ENCODE data around the gene IQCF6.
"Not testable (repeated sequence)": the region's sequence is repeated elsewhere in the genome, so short reads cannot be mapped to it uniquely, and the experiment has no call there.

The IQCF6 gene

DNA sequence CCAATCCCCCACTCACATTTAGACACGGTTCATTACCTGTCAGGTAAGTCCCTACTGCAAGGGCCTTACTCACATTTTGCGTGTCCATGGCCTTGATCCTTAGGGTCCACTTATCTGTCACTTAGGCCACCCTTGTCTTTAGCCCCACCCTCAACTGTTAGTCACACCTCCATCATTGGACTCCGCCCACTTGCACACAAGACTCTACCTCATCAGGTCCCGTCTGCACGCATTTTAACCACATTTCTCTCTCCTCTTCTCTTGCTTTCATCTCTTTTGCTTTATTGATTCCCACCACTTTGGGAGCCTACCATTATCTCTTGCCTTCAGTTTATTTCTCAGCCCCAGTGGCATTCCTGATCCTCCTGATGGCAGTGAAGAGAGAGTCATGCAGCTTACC lies at the start of gene IQCF6:
IQCF6 (minus strand) TSS at position 101 of the 400 bp plus-strand sequence; CDS start at position 88, 13 bp downstream.
- DNase-seq (ENCODE audit: low spot score) = no peak

DNA sequence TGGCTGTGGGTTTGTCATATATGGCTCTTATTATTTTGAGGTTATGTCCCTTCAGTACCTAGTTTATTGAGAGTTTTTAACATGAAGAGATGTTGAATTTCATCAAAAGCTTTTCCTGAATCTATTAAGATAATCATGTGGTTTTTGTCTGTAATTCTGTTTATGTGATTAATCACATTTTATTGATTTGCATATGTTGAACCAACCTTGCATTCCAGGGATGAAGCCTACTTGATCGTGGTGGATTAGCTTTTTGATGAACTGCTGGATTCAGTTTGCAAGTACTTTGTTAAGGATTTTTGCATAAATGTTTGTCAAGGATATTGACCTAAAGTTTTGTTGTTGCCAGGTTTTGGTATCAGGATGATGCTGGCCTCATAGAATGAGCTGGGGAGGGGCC lies 49.3 kb upstream of the IQCF6 start:
- no peak for DNase-seq (ENCODE audit: low spot score)

DNA sequence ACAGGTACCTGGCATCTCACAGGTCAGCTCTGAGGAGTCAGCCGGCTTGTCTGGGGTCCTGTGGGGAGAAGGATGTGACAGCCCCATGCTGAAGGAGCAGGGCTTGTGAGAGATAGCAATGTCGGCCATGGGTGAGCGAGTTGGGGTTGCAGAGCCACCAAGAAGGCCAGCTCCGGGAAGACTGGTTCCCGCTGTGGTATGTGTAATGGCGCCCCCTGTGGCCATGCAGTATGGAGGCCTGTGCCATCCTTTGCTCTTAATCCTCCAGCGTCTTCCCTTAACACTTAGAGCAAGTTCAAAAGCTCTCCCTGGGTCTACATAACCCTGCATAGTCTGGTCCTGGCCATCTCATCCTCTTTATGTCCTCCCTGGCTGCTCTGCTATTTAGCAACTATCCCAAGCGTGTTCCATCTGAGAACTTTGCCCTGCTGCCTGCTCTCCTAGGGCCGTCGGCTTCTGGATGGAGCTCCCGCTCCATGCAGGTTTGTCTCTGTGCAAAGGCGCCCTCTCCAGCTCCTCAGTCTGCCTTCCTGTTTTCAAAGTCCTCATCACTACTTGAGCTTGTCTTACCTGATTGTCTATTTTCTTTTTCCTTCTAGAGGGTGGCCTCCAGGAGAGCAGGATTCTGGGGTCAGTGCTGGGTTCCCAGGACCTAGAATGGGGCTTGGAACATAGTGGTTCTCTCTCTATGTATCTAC lies 40.8 kb upstream of the IQCF6 start:
- DNase-seq (ENCODE audit: low spot score) = peak; percentile 36

DNA sequence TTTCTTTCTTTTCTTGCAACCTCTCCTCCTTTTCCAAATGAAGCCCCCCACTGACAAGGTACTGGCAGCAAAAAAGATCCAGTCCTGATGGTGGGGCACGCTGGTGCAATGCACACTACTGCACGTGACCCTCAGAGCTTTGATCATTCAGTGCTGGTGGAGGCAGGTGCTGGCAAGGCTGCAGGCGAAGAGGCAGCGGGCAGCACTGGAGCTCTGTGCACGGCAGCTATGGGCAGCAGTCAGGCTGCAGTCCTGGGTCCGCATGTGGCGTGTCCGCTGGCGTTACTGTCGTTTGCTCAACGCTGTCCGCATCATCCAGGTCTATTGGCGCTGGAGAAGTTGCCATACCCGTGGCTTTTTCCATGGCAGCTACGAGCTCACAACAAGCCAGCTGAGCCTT lies 40.1 kb upstream of the IQCF6 start:
- no peak for DNase-seq (ENCODE audit: low spot score)

DNA sequence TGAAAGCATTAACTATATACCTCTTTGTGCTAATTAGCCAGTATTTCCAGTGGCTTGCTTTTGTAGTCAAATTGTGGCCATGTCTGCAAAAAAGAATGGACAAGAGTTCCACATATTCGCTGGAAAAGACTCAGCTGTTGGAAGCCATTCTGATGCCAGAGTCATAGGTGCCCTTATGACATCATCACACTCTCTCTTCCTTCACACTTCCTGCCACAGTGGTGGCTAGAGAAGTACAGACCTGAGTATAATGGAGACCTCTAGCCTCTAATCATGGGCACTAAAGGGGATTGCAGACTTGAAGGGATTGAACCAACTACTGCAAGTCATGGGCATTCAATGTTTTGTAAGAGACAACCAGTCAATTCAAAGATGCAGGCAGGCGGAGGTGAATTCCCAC lies 38.3 kb upstream of the IQCF6 start:
- DNase-seq (ENCODE audit: low spot score) = no peak

DNA sequence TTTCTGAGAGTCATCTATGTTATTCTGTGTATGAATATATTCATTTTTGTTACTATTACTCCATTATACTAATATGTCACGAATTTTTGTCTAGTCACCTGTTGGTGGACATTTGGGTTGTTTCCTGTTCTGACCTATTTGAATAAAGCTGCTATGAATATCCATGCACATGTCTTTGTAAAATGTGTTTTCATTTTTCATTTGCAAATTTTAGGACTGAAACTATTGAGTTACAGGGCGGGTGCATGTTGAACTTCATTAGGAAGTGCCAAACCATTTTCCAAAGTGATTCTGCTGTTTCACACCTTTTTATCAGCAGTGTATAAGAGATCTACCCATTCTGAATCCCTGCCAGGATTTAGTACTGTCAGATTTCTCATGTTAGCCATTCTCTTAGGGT lies 37.7 kb upstream of the IQCF6 start:
- no peak for DNase-seq (ENCODE audit: low spot score)

DNA sequence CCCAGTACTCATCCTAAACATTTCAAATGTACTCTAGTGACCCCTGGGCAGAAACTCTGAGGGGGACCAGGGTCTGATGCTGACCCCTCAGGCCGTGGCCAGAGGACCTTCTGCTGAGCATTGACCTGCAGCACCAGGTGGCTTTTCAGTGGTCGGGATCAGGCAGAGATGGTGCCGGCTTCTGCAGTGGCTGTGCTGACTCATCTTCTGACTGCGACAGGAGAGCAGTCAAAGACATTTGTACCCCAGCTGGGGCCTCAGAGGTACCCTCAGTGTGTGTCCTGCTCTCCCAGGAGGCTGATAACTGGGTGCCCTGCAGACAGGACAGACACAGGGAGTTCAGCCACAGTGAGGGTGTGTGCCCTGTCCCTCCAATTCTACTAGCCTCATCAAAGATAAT lies 36.6 kb upstream of the IQCF6 start:
- no peak for DNase-seq (ENCODE audit: low spot score)

DNA sequence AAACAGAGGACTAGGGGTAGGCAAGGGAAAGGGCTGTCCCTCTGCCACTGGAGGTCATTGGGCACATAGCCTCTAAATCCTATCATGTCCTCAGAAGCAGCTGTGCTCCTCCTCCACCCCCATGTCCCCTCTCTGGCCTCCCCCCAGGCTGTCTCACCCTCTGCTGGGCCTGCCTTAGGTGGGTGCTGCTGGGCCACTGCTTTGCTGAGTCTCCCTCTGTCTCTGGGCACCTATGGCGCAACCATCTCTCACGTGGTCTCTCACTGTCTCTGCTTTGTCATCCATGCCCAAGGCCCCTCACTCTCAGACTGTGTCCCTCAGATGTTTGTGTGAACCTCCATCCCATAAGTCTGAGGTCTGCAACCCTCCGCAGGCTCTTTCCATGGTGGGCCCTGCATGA lies 35.0 kb upstream of the IQCF6 start:
- DNase-seq (ENCODE audit: low spot score) = no peak

DNA sequence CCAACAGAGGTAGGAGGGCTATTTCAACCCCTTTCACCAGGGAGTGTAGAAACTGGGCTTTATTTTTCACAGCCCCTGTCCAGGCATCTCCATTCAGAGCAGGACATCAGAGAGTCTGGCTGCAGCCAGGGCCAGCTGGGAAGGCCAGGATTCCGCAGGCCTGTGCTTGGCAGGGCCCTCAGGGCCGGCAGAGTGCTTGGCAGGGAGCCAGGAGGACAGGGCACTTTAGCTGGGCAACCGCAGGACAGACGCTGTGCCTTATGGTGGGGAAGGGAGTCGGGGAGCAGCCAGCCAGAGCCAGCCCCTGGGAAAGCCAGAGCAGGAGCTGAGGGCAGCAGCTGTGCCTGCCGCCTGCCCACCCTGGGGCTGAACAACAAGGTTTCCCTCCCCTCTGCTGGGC lies 34.5 kb upstream of the IQCF6 start:
- DNase-seq (ENCODE audit: low spot score) = no peak

DNA sequence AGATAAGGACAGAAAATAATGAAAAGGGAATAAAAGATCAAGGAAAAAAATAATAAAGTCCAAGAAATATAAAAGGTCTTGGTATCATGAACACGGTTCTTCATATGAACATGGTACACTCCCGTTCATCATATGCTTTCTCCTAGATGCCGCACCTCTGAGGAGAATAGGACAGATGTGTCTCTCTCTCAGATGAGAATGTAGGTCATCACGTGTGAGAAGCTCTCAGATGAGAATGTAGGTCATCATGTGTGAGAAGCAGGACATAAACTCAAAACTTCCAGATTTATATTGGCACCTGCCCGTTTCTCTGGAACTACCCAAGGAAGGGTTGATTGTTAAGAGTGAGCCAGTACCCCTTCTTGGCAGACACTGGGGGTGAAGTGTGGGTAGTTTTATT lies 29.9 kb upstream of the IQCF6 start:
- DNase-seq (ENCODE audit: low spot score) = no peak

DNA sequence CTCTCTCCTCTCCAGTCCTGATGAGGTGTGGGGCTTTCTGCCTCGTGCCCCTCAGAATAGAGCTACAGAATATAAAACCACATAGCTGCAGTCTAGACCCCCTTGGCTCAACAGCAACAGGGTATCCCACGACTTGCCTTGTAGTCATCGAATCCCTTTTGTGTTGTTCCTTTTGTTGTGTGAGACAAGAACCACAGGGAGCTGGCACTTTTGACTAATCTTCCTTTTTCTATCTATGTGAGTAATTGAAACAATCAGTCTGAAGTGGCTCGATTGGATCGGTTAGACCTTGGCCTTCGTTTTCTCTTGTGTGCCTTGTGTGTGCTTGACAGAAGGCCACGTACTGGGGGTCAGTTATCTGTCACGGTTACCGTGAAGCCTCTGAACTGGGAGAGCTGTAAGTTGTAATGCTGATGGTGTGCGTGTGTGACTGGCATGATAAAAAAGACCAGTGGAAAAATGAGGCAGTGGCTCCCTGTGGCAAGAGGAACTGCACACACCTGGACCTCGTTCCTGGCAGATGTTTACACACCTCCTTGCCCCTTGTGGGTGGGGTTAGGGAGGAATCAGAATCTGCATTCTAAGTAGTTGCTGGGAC lies 23.2 kb upstream of the IQCF6 start:
- no peak for DNase-seq (ENCODE audit: low spot score)

DNA sequence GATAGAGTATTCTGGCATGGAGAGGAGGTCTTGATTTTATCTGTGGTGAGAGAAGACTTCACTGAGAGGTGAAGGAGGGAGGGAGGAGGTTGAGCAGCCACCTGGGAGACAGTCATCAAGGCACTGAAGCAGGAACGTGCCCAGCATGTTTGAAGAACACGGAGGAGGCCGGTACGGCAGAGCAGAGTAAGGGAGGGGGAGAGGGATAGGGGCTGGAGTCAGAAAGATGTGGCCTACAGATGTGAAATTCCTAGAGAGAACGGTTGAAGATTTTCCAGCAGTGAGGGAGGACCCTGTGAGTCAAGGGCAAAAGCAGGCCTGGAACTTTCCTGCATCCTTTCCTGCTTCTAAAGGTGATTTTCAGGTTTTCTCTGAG lies 21.7 kb upstream of the IQCF6 start:
- no peak for DNase-seq (ENCODE audit: low spot score)

DNA sequence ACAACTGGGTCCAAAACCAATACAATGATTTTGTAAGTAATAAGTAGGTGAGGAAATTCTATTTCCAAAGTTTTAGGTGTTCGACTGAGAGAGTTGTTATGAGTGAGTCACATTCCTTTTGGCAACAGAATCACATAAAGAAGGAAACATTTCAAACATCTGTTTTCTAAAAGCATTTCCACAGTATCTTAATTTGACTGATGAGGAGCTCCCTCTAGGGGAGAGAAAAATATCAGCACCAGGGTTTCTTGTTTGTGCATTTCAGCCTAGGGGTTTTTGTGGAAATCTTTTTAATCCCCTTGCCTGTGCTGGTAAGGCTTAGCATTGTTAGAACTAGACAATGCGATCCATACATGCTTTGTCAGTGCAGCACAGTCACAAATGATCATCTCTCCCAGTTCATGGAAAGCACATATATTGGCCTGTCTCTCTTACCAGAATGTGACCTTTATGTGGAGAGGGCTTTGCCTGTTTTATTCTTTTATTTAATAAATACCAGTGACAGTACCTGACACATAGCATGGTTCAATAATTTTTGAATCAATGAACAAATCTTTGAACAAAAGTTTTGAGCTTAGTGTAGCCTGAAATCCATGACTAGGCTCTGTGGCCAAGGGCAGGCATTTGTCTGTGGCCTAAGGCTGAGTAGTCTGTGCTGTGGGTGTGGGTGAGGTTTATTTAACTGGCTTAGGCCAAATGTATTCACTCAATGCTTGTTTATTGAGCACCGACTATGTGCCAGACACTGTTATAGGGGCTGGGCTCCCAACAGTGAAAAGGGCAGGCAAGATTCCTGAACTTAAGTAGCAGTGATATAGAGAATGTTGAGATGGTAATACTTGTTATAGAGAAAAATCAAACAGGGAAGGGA lies 21.1 kb upstream of the IQCF6 start:
- peak; percentile 39 for DNase-seq (ENCODE audit: low spot score)

DNA sequence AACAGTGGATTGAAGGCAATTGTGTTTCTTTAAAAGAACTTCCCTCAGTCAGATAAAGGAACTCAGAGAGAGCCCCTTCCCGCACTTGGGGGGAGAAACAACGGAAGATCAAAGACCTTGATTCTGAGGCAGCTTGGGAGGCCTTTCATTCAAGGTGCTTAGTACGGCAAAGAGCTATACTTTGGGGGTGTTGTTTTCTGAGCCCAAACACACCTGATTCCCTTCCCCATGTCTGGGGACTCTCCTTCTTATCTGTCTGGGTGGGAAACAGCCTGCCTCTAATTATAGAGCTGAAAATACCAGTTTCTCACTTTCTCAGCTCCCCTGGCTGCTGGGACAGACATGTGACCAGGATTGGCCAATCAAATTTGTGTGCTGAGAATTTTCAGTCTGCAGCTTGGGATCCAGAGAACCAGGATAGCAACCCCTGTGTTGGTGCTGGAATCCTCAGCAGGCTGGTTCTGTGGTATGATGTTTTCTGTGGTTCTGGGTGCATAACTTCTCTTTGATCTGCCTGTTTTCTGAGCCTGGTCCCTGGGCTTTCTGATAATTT lies 19.4 kb upstream of the IQCF6 start:
- no peak for DNase-seq (ENCODE audit: low spot score)

DNA sequence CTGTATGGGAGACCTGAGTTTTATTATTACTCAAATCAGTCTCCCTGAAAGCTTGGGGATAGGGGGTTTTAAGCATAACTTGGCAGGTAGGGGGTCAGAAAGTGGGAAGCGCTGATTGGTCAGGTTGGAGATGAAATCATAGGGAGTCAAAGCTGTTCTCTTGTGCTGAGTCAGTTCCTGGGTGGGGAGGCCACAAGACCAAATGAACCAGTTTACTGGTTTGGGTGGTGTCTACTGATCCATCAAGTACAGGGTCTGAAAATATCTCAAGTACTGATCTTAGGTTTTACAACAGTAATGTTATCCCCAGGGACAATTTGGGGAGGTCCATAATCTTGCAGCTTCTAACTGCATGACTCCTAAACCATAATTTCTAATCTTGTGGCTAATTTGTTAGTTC lies 17.8 kb upstream of the IQCF6 start:
- DNase-seq (ENCODE audit: low spot score) = no peak

DNA sequence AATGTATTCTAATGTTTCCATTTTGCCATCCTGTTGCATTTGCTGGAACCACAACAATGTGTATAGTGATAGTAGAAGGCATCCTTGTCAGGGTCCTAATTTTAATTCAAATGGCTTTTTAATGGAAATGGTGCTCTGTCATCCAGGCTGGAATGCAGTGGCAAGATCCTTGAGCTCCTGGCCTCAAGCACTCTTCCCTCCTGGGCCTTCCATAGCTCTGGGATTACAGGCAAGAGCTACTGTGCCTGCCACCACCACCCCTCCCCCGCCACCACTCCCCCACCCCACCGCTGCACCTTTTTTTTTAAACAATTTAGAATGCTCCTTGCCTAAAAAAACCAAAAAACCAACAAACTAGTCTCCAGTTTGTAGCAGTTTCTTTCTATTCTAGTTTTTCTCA lies 15.2 kb upstream of the IQCF6 start:
- DNase-seq (ENCODE audit: low spot score) = no peak

DNA sequence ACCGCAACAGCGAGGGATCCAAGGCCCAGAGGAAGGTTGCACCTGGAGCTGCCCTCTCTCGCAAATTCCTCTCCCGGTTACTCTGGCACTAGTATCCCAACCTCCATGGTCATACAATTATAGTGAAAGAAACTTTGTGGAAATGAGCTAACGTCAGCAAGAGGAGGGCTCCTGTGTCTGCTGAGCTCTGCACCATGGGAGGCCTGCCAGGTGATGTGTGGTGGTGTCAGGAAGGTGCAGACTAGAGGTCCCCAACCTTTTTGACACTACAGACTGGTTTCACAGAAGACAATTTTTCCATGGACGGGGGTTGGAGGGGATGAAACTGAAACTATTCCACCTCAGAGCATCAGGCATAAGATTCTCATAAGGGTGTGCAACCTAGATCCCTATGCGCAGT lies 13.2 kb upstream of the IQCF6 start:
- DNase-seq (ENCODE audit: low spot score) = no peak

DNA sequence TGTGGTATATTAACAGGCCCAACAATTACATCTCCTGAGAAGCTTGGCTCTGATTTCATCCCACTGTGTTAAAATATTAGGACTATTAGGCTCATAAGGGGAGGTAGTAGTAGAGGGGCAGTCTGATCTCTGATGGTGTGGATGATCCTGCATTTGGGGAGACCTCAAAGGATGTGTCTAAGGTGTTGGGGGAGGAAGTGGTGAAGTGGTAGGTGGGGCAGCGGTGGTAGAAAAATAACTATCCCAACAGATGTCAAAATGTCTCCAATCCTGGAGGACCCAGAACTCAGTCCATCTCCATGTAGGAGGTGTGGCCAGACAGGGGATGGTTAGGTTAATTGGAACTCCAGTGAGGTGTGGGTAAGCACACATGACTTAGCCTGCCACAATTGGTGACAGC lies 10.4 kb upstream of the IQCF6 start:
- DNase-seq (ENCODE audit: low spot score) = no peak

DNA sequence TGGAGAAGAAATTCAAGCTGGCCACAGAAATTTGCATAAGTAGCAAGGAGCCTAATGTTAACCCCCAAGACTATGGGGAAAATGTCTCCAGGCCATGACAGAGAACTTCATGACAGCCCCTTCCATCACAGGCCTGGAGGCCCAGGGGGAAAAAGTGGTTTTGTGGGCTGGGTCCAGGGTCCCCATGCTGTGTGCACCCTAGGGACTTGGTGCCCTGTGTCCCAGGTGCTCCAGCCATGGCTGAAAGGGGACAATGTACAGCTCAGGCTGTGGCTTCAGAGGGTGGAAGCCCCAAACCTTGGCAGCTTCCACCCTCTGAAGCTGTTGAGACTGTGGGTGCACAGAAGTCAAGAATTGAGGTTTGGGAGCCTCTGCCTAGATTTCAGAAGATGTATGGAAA lies 8.5 kb upstream of the IQCF6 start:
- DNase-seq (ENCODE audit: low spot score) = not testable (repeated sequence)

DNA sequence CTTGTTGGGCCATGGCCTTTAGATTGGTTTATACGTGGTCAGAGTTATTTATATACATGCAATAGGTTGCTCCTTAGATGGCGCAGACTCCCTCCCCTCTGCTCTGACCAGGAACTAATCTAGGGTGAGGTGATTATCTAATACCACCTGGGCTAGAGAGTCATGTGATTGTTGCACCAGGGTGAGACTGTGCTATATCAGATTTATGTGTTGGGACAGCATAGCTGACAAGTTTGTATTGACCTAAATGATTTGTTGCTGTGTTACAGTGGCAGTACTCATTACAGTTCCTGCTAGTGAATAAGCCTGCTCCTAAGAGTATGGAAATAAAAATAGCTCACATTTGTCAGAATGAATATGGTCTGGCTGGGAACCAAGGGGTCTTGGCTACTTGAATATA lies 7.2 kb upstream of the IQCF6 start:
- no peak for DNase-seq (ENCODE audit: low spot score)

DNA sequence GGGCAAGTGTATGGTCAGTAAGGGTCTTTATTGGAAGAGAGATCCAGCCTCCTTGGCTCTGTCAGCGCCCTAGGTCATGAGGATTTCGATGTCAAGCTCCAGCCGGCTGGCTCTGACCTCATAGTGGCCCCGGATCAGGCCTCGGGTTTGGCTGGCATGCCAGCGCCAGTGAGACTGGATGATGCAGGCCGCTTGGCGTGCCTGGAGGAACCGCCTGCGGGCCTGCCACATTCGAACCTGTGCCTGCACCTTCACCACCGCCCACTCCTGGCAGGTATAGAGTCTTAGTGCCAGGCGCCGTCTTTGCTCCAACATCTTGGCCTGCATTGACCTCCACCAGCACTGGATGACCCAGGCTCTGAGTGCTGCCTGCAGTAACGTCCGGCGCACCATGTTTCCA lies 483 bp downstream of the IQCF6 start:
- DNase-seq (ENCODE audit: low spot score) = no peak

DNA sequence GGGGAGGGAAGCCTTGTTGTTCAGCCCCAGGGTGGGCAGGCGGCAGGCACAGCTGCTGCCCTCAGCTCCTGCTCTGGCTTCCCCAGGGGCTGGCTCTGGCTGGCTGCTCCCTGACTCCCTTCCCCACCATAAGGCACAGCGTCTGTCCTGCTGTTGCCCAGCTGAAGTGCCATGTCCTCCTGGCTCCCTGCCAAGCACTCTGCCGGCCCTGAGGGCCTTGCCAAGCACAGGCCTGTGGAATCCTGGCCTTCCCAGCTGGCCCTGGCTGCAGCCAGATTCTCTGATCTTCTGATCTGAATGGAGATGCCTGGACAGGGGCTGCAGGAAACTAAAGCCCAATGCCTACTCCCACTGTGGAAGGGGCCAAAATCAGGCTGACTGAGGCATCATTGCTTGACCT lies 1.1 kb downstream of the IQCF6 start:
- DNase-seq (ENCODE audit: low spot score) = no peak

DNA sequence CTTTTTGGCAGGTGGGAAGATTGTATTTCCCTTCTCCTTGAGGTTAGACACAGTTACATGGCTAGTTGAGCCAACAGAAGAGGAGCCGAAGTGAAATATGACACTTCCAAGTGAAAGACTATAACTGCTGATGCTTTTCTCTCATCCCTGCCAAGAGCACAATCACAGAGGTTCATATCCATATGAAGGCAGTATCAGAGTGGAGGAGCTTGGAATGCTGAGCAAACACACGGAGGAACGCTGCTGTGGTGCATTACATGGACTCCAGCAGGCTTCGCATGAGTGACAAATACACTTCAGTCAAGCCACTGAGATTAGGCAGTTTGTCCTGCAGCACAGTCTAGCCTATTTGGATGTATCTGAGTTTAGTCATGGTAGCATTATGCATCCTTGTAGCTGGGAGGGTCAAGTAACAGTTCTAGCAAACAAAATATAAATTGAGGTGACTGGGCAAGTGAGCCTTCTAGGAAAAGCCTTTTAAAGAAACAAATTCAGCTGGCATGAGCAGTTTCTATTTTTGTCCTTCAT lies 5.4 kb downstream of the IQCF6 start:
- no peak for DNase-seq (ENCODE audit: low spot score)

Measured in HuH-7 (cell line).